A549 (cell line): ENCODE results near the gene PFKFB4.

Experiments
- BHLHE40 ChIP-seq: IDR thresholded peaks from 2 replicates; pipeline ENCODE4 v1.6.1; 2012; ENCODE audit warnings: low read depth, low read length, inconsistent platforms
- CEBPB ChIP-seq, 2 experiments: fragments of >200 bp in 1 of 2; sonication (Bioruptor Twin) in 1 of 2; formaldehyde crosslinking in 1 of 2; IDR thresholded peaks; 2 replicates each; pipeline ENCODE4 v1.6.1; 2012 to 2016
- CTCF ChIP-seq: fragments of >200 bp; sonication (Bioruptor Twin); formaldehyde crosslinking; IDR thresholded peaks from 3 replicates; pipeline ENCODE4 v1.5.1; 2016
- E2F6 ChIP-seq: IDR thresholded peaks from 2 replicates; pipeline ENCODE4 v1.6.1; 2012; ENCODE audit warnings: low read depth, borderline replicate concordance
- JUNB ChIP-seq: fragments of >200 bp; sonication (Bioruptor Twin); formaldehyde crosslinking; IDR thresholded peaks from 2 replicates; pipeline ENCODE4 v1.6.1; 2016
- MAX ChIP-seq: IDR thresholded peaks from 2 replicates; pipeline ENCODE4 v1.6.1; 2012
- POLR2A ChIP-seq: IDR thresholded peaks from 2 replicates; pipeline ENCODE4 v1.6.1; 2012; ENCODE audit warnings: mild to moderate bottlenecking, low read length
- RFX5 ChIP-seq: fragments of 450-650 bp; IDR thresholded peaks from 2 replicates; pipeline ENCODE4 v1.7.1; 2014; ENCODE audit warnings: antibody characterized with exemption, mild to moderate bottlenecking, moderate library complexity
- SMC3 ChIP-seq: fragments of >200 bp; sonication (Bioruptor Twin); formaldehyde crosslinking; IDR thresholded peaks from 3 replicates; pipeline ENCODE4 v1.6.1; 2018; ENCODE audit warnings: inconsistent platforms
- ZC3H11A ChIP-seq: fragments of 450-650 bp; IDR thresholded peaks from 2 replicates; pipeline ENCODE4 v1.6.1; 2014; ENCODE audit warnings: antibody characterized with exemption, mild to moderate bottlenecking

- TF ChIP-seq POLR2A = no peak
- TF ChIP-seq CTCF = no peak
- no peak for TF ChIP-seq JUNB
- no peak for TF ChIP-seq BHLHE40
- no peak for TF ChIP-seq ZC3H11A
- no peak for TF ChIP-seq E2F6
- no peak for TF ChIP-seq MAX
- no peak for TF ChIP-seq SMC3
- no peak for TF ChIP-seq RFX5
- no peak for TF ChIP-seq CEBPB (IDR thresholded peaks at IDR 0.05)
Observed at GRCh38 chr3:48563382-48563918, 6.8 kb upstream of the PFKFB4 start, which contains the start of gene UCN2.
